ENCODE results near the gene PLA2G4B.

GRCh38 chr15:41868321-41868720 is 29.7 kb downstream of the PLA2G4B start:
- TF ChIP-seq CTCF (conservative IDR thresholded peaks at IDR 0.05; ENCODE audit: low read length) (no peak), EZH2phosphoT487 (IDR thresholded peaks at IDR 0.05; ENCODE audit: borderline replicate concordance) (no peak)
